ENCODE data around the gene PAFAH1B2. TPM values are rescaled to one million over a fixed set of nuclear protein-coding genes. Genes with fewer than 3 reads are reported as not detected.

Gene PAFAH1B2
- total RNA-seq, 2 donors from 2014 or later, result 114 to 115 TPM

DNA sequence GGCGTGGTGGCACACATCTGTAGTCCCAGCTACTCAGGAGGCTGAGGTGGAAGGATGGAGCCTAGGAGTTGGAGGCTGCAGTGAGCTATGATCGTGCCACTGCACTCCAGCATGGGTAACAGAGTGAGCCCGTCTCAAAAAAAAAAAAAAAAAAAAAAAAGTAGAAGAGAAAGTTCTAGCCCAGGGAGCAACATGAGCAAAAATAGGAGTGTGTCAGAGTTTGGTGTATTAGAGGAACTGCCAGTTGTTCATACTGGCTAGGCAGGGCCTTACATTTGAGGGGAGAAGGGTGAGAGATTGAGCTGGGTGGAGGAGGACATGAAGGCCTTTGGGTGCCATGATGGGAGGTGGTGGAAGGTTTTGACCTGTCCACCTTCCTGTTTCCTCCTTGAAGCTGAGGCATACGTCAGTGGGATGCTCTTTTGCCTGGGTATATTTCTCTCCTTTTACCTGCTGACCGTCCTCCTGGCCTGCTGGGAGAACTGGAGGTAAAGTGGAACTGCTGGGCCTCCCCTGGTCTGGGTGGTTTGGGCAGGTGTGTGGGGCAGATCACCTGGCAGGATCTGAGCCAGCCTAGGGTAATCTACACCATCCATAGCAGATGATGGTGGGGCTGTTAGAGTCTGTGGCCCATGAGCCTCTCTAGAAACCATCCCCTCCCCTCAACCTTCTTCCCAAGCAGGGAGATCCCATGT, 41.8 kb downstream of the PAFAH1B2 start:
- Histone ChIP-seq H3K9ac (ENCODE audit: extremely low read depth, low read length, poor library complexity, severe bottlenecking) (no peak overlapping the region), H3K9me3 (ENCODE audit: control insufficient read depth, low read length) (no peaks in the 10 kb centered on the region), H3K36me3 (ENCODE audit: control insufficient read depth, insufficient read depth, low read length) (peaks cover 38% of the 10 kb centered on the region), H3K4me3 (ENCODE audit: low read length) (no peak overlapping the region), H3K27ac (ENCODE audit: low read depth, low read length) (no peak overlapping the region), H3K4me1 (ENCODE audit: control insufficient read depth, insufficient read depth, low read length) (no peaks in the 10 kb centered on the region), H3K27me3 (ENCODE audit: control insufficient read depth, insufficient read depth, low read length, poor library complexity, severe bottlenecking) (no peaks in the 10 kb centered on the region)
- TF ChIP-seq, protein P1, sequence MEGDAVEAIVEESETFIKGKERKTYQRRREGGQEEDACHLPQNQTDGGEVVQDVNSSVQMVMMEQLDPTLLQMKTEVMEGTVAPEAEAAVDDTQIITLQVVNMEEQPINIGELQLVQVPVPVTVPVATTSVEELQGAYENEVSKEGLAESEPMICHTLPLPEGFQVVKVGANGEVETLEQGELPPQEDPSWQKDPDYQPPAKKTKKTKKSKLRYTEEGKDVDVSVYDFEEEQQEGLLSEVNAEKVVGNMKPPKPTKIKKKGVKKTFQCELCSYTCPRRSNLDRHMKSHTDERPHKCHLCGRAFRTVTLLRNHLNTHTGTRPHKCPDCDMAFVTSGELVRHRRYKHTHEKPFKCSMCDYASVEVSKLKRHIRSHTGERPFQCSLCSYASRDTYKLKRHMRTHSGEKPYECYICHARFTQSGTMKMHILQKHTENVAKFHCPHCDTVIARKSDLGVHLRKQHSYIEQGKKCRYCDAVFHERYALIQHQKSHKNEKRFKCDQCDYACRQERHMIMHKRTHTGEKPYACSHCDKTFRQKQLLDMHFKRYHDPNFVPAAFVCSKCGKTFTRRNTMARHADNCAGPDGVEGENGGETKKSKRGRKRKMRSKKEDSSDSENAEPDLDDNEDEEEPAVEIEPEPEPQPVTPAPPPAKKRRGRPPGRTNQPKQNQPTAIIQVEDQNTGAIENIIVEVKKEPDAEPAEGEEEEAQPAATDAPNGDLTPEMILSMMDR (conservative IDR thresholded peaks at IDR 0.05), result no peak
- Mint-ChIP-seq H3K27me3 (ENCODE audit: insufficient read depth) (no peaks in the 10 kb centered on the region), H3K9me3 (no peaks in the 10 kb centered on the region), H3K36me3 (ENCODE audit: low read depth) (peaks cover 29% of the 10 kb centered on the region), H3K27ac (no peak overlapping the region), H3K4me1 (peaks cover 3% of the 10 kb centered on the region), H3K4me3 (no peak overlapping the region)
- DNase-seq, result peak; percentile 26
- 97% methylated on average over 3 to 5 of the region's 5 CpGs for WGBS, 2 experiments (ENCODE audit: insufficient coverage in 1 of 2, insufficient read length in 1 of 2)

DNA sequence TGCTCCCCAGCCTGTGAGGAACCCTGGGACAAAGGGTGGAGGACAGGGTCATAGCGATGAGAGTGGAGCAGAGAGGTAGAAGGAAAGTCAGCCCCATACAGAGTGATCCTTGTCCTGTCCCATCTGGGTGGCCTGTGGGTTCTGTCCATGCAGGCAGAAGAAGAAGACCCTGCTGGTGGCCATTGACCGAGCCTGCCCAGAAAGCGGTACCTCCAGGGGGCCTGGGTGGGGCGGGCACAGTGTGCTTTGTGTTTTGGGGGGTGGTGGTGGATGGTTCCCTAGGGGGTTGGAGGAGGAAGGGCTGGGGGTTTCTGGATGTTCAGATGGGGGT, 42.3 kb downstream of the PAFAH1B2 start:
- Histone ChIP-seq H3K4me3 (ENCODE audit: low read length) (no peak overlapping the region), H3K4me1 (ENCODE audit: control insufficient read depth, insufficient read depth, low read length) (no peaks in the 10 kb centered on the region), H3K27me3 (ENCODE audit: control insufficient read depth, insufficient read depth, low read length, poor library complexity, severe bottlenecking) (no peaks in the 10 kb centered on the region), H3K9me3 (ENCODE audit: control insufficient read depth, low read length) (no peaks in the 10 kb centered on the region), H3K9ac (ENCODE audit: extremely low read depth, low read length, poor library complexity, severe bottlenecking) (no peak overlapping the region), H3K36me3 (ENCODE audit: control insufficient read depth, insufficient read depth, low read length) (peaks cover 38% of the 10 kb centered on the region), H3K27ac (ENCODE audit: low read depth, low read length) (no peak overlapping the region)
- H3K27me3 Mint-ChIP-seq (ENCODE audit: insufficient read depth), result no peaks in the 10 kb centered on the region
- peaks cover 29% of the 10 kb centered on the region for H3K36me3 Mint-ChIP-seq (ENCODE audit: low read depth)
- H3K9me3 Mint-ChIP-seq, result no peaks in the 10 kb centered on the region
- no peaks in the 10 kb centered on the region for H3K4me1 Mint-ChIP-seq
- peak; percentile 31 for DNase-seq
- TF ChIP-seq, protein P1 (conservative IDR thresholded peaks at IDR 0.05), result no peak
- 98% methylated on average over 4 of the region's 4 CpGs; no CpG with 5 or more reads in 1 of the 2 experiments for WGBS, 2 experiments (ENCODE audit: insufficient coverage in 1 of 2, insufficient read length in 1 of 2)
- H3K27ac Mint-ChIP-seq, result no peak overlapping the region
- no peak overlapping the region for H3K4me3 Mint-ChIP-seq

DNA sequence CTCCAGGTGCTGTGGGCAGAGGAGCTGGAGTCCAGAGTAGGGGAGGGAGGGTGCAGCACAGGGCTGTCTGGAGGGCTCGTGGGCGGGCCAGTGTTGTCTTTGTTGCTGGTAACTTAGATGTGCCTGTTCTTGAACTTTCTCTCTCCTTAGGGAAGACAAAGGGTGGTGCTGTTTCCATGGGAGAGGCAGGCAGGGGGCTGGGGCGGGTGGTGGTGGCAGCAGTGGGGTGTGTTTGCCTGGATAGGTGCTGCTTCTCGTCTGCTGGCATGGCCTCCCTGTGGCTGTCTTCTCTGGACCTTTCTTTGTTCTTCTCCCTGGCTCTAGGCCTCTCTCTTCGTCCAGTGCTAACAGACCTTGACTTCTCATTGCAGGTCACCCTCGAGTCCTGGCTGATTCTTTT, 42.9 kb downstream of the PAFAH1B2 start:
- peak; percentile 29 for DNase-seq
- H3K9me3 Mint-ChIP-seq, result no peaks in the 10 kb centered on the region
- no peaks in the 10 kb centered on the region for H3K4me1 Mint-ChIP-seq
- peak overlapping the region; percentile 46 for H3K27ac Mint-ChIP-seq
- TF ChIP-seq, protein P1 (conservative IDR thresholded peaks at IDR 0.05), result no peak
- whole genome bisulfite sequencing, 2 experiments (ENCODE audit: insufficient coverage in 1 of 2, insufficient read length in 1 of 2), result 86 to 89% methylated on average over 4 to 6 of the region's 6 CpGs
- Histone ChIP-seq H3K27ac (ENCODE audit: low read depth, low read length) (no peak overlapping the region), H3K36me3 (ENCODE audit: control insufficient read depth, insufficient read depth, low read length) (peaks cover 32% of the 10 kb centered on the region), H3K4me3 (ENCODE audit: low read length) (no peak overlapping the region), H3K9me3 (ENCODE audit: control insufficient read depth, low read length) (no peaks in the 10 kb centered on the region), H3K27me3 (ENCODE audit: control insufficient read depth, insufficient read depth, low read length, poor library complexity, severe bottlenecking) (no peaks in the 10 kb centered on the region), H3K4me1 (ENCODE audit: control insufficient read depth, insufficient read depth, low read length) (no peaks in the 10 kb centered on the region), H3K9ac (ENCODE audit: extremely low read depth, low read length, poor library complexity, severe bottlenecking) (no peak overlapping the region)
- peaks cover 33% of the 10 kb centered on the region for H3K36me3 Mint-ChIP-seq (ENCODE audit: low read depth)
- no peaks in the 10 kb centered on the region for H3K27me3 Mint-ChIP-seq (ENCODE audit: insufficient read depth)
- H3K4me3 Mint-ChIP-seq, result no peak overlapping the region

Data from endodermal cell (in vitro differentiated cells).